ENCODE data around the gene TMED3. TPM values are rescaled to one million over a fixed set of nuclear protein-coding genes. Genes with fewer than 3 reads are reported as not detected.

The TMED3 gene
- total RNA-seq, 1 experiment from 2014 or later: 164 TPM

GRCh38 chr15:79321876-79322275, 11.0 kb downstream of the TMED3 start:
- H3K9me2 ChIP-seq (replicated peaks; ENCODE audit: low read length): no peaks in the 10 kb centered on the region
- ChIA-PET POLR2A (ENCODE audit: unreplicated experiment) (no interaction called here), CTCF (no interaction called here)
- no peak overlapping the region for H3K27ac ChIP-seq (ENCODE audit: low read length)
- TF ChIP-seq CTCF (conservative IDR thresholded peaks at IDR 0.05; ENCODE audit: low read depth, low read length) (no peak), EZH2 (IDR thresholded peaks at IDR 0.05; ENCODE audit: low read length, unreplicated experiment) (no peak), EZH2phosphoT487 (IDR thresholded peaks at IDR 0.05; ENCODE audit: borderline replicate concordance, low read length) (no peak)
- ATAC-seq: no peak
- DNase-seq: no peak
- no peaks in the 10 kb centered on the region for H3K4me1 ChIP-seq (ENCODE audit: insufficient read depth, low read length)
- H3F3A ChIP-seq (ENCODE audit: low read length, unreplicated experiment): no peaks in the 10 kb centered on the region
- no peak overlapping the region for H3K4me2 ChIP-seq (ENCODE audit: low read length)
- no TSS peak for BruUV-seq (replicated peaks)
- no peak overlapping the region for H3K4me3 ChIP-seq (ENCODE audit: low read length)
- 0 out of 2 replicates have a peak, but pooled peaks cover 9% of the 10 kb centered on the region for H4K20me1 ChIP-seq (ENCODE audit: low read length)
- H3K9ac ChIP-seq (ENCODE audit: low read length): no peak overlapping the region
- H3K79me2 ChIP-seq (ENCODE audit: low read length): peaks cover 36% of the 10 kb centered on the region
- intact Hi-C loops (cut with micrococcal nuclease): no loop called here
- H3K36me3 ChIP-seq (ENCODE audit: low read depth, low read length): peaks cover 50% of the 10 kb centered on the region
- H3K9me3 ChIP-seq (ENCODE audit: low read length): no peaks in the 10 kb centered on the region
- H2AFZ ChIP-seq (ENCODE audit: low read length): no peak overlapping the region
- no peaks in the 10 kb centered on the region for H3K27me3 ChIP-seq (ENCODE audit: low read length)

- Histone ChIP-seq H3K4me1 (ENCODE audit: insufficient read depth, low read length) (no peaks in the 10 kb centered on the region), H3K36me3 (ENCODE audit: low read depth, low read length) (peaks cover 47% of the 10 kb centered on the region), H3K27me3 (ENCODE audit: low read length) (no peaks in the 10 kb centered on the region), H3K9me3 (ENCODE audit: low read length) (no peaks in the 10 kb centered on the region), H3K79me2 (ENCODE audit: low read length) (peaks cover 31% of the 10 kb centered on the region), H3K4me3 (ENCODE audit: low read length) (no peak overlapping the region), H3K9ac (ENCODE audit: low read length) (no peak overlapping the region), H4K20me1 (ENCODE audit: low read length) (0 out of 2 replicates have a peak, but pooled peaks cover 9% of the 10 kb centered on the region), H3K4me2 (ENCODE audit: low read length) (no peak overlapping the region), H2AFZ (ENCODE audit: low read length) (no peak overlapping the region), H3F3A (ENCODE audit: low read length, unreplicated experiment) (no peaks in the 10 kb centered on the region), H3K27ac (ENCODE audit: low read length) (no peak overlapping the region), H3K9me2 (replicated peaks; ENCODE audit: low read length) (no peaks in the 10 kb centered on the region)
- POLR2A ChIA-PET (ENCODE audit: unreplicated experiment): no interaction called here
- BruUV-seq (replicated peaks): TSS peak; percentile 45
- CTCF ChIA-PET: no interaction called here
- intact Hi-C loops (cut with micrococcal nuclease): no loop called here
- ATAC-seq: no peak
- no peak for DNase-seq
- TF ChIP-seq EZH2phosphoT487 (IDR thresholded peaks at IDR 0.05; ENCODE audit: borderline replicate concordance, low read length): no peak
- TF ChIP-seq EZH2 (IDR thresholded peaks at IDR 0.05; ENCODE audit: low read length, unreplicated experiment): no peak
- no peak for TF ChIP-seq CTCF (conservative IDR thresholded peaks at IDR 0.05; ENCODE audit: low read depth, low read length)
Measured at GRCh38 chr15:79322306-79322705, 11.4 kb downstream of the TMED3 start.

- POLR2A ChIA-PET (ENCODE audit: unreplicated experiment): no interaction called here
- Histone ChIP-seq H3K9ac (ENCODE audit: low read length) (no peak overlapping the region), H3K27me3 (ENCODE audit: low read length) (no peaks in the 10 kb centered on the region), H3K9me3 (ENCODE audit: low read length) (no peaks in the 10 kb centered on the region), H3K9me2 (replicated peaks; ENCODE audit: low read length) (no peaks in the 10 kb centered on the region), H3F3A (ENCODE audit: low read length, unreplicated experiment) (no peaks in the 10 kb centered on the region), H3K4me1 (ENCODE audit: insufficient read depth, low read length) (no peaks in the 10 kb centered on the region), H3K4me2 (ENCODE audit: low read length) (no peak overlapping the region), H4K20me1 (ENCODE audit: low read length) (0 out of 2 replicates have a peak, but pooled peaks cover 9% of the 10 kb centered on the region), H2AFZ (ENCODE audit: low read length) (no peak overlapping the region), H3K4me3 (ENCODE audit: low read length) (no peak overlapping the region), H3K79me2 (ENCODE audit: low read length) (peaks cover 26% of the 10 kb centered on the region), H3K36me3 (ENCODE audit: low read depth, low read length) (peaks cover 40% of the 10 kb centered on the region), H3K27ac (ENCODE audit: low read length) (no peak overlapping the region)
- TF ChIP-seq EZH2 (IDR thresholded peaks at IDR 0.05; ENCODE audit: low read length, unreplicated experiment): no peak
- no peak for TF ChIP-seq CTCF (conservative IDR thresholded peaks at IDR 0.05; ENCODE audit: low read depth, low read length)
- no peak for TF ChIP-seq EZH2phosphoT487 (IDR thresholded peaks at IDR 0.05; ENCODE audit: borderline replicate concordance, low read length)
- BruUV-seq (replicated peaks): no TSS peak
- ATAC-seq (no peak), DNase-seq (no peak)
- CTCF ChIA-PET: no interaction called here
- intact Hi-C loops (cut with micrococcal nuclease): no loop called here
Measured at GRCh38 chr15:79322945-79323344, 12.0 kb downstream of the TMED3 start.
